DMS153 treated with DMSO at 0.1 percent for 48 hours (cell line): ENCODE measurements around the gene RNF186.
"Not testable (repeated sequence)": the region's sequence is repeated elsewhere in the genome, so short reads cannot be mapped to it uniquely, and the experiment has no call there.

Experiments
- DNase-seq: peaks from one replicate; lab custom pipeline; 2025; ENCODE audit not compliant: unreplicated experiment; lab: John Stamatoyannopoulos, UW

Gene RNF186

GRCh38 chr1:19825298-19825697 lies 10.2 kb upstream of the RNF186 start:
- no peak for DNase-seq

GRCh38 chr1:19824541-19824940 lies 9.5 kb upstream of the RNF186 start:
- no peak for DNase-seq

GRCh38 chr1:19824036-19824435 lies 9.0 kb upstream of the RNF186 start:
- no peak for DNase-seq

- DNase-seq, result no peak
These were observed 4.6 kb upstream of the RNF186 start for GRCh38 chr1:19819701-19820100.

GRCh38 chr1:19818324-19818723 lies 3.2 kb upstream of the RNF186 start:
- DNase-seq, result no peak

GRCh38 chr1:19817160-19817559 lies 2.1 kb upstream of the RNF186 start:
- DNase-seq, result no peak

GRCh38 chr1:19816737-19817086 lies 1.6 kb upstream of the RNF186 start:
- not testable (repeated sequence) for DNase-seq

GRCh38 chr1:19815801-19816736 lies 986 bp upstream of the RNF186 start:
- DNase-seq, result peak; percentile 57

- no peak for DNase-seq
These were observed 830 bp downstream of the RNF186 start for GRCh38 chr1:19814244-19814661.

- DNase-seq, result no peak
These were observed 1.5 kb downstream of the RNF186 start for GRCh38 chr1:19813643-19813960.

- DNase-seq, result no peak
These were observed 2.0 kb downstream of the RNF186 start for GRCh38 chr1:19812875-19813642.

GRCh38 chr1:19811206-19811851 lies 3.8 kb downstream of the RNF186 start:
- DNase-seq, result no peak

GRCh38 chr1:19809044-19809750 lies 5.9 kb downstream of the RNF186 start:
- DNase-seq, result no peak

- no peak for DNase-seq
These were observed 6.7 kb downstream of the RNF186 start for GRCh38 chr1:19808351-19808750.

- no peak for DNase-seq
These were observed 10.2 kb downstream of the RNF186 start for GRCh38 chr1:19804831-19805251.

GRCh38 chr1:19802269-19802668 lies 12.8 kb downstream of the RNF186 start:
- DNase-seq, result no peak

- peak; percentile 59 for DNase-seq
These were observed 14.8 kb downstream of the RNF186 start for GRCh38 chr1:19800076-19800804.

- DNase-seq, result peak; percentile 40
These were observed 15.6 kb downstream of the RNF186 start, which contains the start of gene TMCO4 for GRCh38 chr1:19799230-19800075. Gene TMCO4, minus strand, starts transcription at chr1:19799916. Its CDS starts 19,158 bp downstream, at chr1:19780758.

- no peak for DNase-seq
These were observed 16.4 kb downstream of the RNF186 start for GRCh38 chr1:19798486-19799229.
